Stimulated activated CD4-positive, alpha-beta T cell treated with anti-CD3 and anti-CD28 coated beads, Interleukin-4, amount 100 ng/mL, for 24 hours (primary cell): ENCODE results near the gene PANK4.
"Not testable (repeated sequence)": the region's sequence is repeated elsewhere in the genome, so short reads cannot be mapped to it uniquely, and the experiment has no call there.

ENCODE experiments used
- DNase-seq: peaks from one replicate; pipeline ENCODE4 v3.0.0-alpha.2; 2020

Gene PANK4

DNA sequence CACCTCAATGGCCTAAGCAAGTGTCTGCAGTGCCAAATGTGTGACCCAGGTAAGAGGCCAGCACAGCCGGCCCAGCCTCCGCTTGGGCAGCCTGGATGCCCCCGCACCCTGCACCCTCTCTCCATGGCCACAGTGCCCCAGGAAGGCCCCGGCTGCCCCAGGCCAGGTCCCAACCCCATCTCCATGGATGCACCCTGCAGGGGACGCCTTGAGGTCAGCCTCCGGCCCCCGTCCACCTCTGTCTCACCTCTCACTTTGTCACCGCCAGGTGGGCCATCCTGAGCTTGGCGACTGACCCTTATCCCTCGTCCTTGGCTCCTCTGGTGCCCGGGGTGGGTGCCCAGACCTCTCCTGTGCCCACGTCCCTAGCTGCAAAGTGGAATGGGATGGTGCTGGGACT lies 32.0 kb upstream of the PANK4 start:
- no peak for DNase-seq

- DNase-seq: no peak
Measured at GRCh38 chr1:2557482-2558400, 31.3 kb upstream of the PANK4 start.

- peak; percentile 31 for DNase-seq
Measured at GRCh38 chr1:2556678-2557481, 30.5 kb upstream of the PANK4 start.

DNA sequence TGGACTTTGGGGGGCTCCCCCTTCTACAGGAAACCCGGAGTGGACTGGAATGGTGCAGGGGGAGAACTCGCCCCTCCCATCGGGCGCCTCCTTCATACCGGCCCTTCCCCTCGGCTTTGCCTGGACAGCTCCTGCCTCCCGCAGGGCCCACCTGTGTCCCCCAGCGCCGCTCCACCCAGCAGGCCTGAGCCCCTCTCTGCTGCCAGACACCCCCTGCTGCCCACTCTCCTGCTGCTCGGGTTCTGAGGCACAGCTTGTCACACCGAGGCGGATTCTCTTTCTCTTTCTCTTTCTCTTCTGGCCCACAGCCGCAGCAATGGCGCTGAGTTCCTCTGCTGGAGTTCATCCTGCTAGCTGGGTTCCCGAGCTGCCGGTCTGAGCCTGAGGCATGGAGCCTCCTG lies 29.9 kb upstream of the PANK4 start, which contains the start of gene TNFRSF14:
Gene TNFRSF14, plus strand, starts transcription at position 95 of the 401 bp plus-strand sequence. Its CDS starts 294 bp downstream, at position 389.
- peak; percentile 78 for DNase-seq

- DNase-seq: peak; percentile 78
Measured at GRCh38 chr1:2555634-2556276, 29.4 kb upstream of the PANK4 start.

DNA sequence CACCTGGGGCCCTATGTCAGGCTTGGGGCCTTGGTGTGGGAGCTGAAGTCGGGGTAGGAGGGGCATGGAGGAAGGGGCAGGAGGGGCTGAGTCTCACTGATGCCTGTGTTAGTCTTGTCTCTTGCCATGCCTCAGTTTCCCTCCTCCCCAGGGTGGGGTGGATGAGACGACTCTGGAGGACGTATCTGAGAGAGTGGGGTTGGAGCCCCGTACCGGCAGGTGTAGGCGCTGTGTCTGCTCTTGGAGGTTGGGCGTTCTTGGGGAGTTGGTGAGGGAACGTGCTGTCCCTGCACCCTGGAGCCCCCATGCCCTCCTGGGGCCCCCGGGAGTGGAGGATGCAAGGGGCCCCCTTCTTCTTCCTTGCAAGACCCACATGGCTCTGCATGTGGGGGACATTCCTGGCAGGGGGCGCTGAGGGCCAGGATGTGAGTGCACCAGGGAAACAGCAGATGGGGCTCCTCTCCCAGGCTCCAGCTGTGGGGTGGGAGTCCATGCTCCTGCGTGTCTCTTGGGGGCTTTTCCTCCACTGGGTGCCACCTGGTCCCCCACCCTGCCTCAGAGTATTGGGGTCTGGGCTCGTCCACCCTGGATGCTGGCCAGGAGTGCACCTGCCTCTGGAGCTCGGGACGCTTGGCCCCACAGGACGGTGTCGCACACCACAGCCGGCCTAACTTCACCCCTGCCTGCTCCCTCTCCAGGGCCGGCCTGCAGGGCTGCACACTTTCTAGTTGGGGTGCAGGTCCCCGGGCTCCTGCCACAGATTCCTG lies 28.4 kb upstream of the PANK4 start:
- peak; percentile 52 for DNase-seq

GRCh38 chr1:2553871-2554620 lies 27.6 kb upstream of the PANK4 start:
- no peak for DNase-seq

GRCh38 chr1:2553076-2553475 lies 26.7 kb upstream of the PANK4 start:
- DNase-seq: not testable (repeated sequence)

DNA sequence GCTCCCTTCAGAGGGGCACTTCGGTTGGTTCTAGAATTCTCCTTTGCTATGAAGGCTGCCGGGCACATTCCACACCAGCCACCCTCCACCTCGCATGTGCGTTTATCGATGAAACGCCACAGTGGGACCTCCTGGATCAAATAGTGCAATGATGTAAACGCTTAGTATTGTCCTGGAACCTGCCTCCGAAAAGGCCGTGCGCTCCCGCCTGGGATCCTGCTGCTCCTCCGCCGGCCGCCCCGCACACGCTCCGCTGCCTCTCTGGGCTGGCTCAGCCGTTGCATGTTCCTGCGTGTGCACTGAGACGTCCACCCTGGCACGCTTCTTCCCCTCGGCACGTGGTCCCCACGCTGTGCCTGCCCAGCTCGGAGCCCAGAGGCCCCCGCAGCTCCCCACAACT lies 25.8 kb upstream of the PANK4 start:
- no peak for DNase-seq

DNA sequence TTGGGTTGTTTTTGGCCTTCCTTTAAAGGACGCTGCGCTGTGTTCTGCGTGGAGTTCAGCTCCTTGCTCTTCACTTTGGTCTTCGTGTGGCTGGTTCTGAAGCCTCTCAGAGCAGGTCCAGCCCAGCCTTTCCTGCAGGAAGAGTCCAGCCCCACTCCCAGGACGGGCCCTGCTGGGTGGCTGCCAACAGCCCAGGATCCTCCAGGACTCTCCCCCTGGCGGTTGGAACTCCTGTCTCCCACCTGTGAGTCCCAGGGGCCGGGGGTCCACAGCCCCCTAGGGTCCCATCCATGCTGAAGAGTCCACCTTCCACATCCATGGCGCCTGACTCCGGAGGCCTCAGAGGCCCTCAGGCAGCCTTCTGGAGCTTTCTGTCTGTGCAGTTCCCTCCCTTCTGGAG lies 25.1 kb upstream of the PANK4 start:
- not testable (repeated sequence) for DNase-seq

DNA sequence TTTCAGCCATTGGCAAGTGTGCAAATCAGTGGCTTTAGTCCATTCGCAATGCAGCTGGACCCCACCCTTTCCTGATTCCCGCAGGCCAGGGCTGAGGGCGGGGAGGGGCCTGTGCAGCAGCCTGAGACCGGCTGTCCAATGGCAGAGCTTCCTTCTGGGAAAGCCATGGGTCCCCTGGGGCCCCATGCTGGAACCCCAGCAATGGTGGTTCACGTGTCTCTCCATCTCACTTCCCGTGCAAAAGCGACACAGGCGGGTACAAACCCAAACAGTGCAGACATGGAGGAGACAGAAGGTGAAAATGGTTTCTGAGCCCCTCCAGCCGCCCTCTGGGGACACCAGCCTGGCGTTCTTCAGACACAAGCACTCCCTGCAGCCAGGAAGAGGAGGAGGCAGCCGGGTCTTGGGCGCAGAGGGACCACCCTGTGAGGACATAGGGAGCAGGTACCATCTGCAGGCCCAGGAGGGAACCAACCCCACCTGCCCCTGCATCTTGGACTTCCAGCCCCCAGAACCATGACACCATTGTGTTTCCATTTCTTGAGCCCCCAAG lies 24.0 kb upstream of the PANK4 start:
- DNase-seq: not testable (repeated sequence)

DNA sequence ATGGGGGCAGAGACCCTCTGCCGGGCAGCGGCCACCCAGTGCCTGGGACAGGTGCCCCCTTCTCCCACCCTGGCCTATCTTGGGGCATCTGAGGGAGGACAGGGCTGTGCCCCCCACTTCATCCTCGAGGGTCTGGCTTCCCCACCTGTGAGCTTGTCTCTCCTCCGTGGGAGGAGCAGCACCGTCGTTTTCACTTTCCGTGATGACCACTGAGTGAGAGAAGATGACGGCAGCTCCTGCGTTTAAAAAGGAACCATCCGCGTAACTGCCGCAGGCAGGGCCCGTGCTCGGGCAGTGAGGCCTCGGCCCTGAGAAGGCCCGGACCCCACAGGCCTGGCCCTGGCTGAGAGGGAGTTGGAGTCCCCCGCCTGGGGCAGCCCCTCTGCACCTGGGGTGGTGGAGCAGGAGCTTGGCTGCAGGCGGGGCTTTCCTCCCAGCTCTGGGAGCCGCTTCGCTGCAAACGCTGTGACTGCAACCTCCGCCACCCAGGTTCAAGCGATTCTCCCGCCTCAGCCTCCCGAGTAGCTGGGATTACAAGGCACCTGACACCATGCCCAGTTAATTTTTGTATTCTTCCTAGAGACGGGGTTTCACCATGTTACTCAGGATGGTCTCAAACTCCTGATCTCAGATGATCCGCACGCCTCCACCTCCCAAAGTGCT lies 23.1 kb upstream of the PANK4 start:
- not testable (repeated sequence) for DNase-seq

- peak; percentile 85 for DNase-seq
Measured at GRCh38 chr1:2548068-2548589, 21.7 kb upstream of the PANK4 start.

DNA sequence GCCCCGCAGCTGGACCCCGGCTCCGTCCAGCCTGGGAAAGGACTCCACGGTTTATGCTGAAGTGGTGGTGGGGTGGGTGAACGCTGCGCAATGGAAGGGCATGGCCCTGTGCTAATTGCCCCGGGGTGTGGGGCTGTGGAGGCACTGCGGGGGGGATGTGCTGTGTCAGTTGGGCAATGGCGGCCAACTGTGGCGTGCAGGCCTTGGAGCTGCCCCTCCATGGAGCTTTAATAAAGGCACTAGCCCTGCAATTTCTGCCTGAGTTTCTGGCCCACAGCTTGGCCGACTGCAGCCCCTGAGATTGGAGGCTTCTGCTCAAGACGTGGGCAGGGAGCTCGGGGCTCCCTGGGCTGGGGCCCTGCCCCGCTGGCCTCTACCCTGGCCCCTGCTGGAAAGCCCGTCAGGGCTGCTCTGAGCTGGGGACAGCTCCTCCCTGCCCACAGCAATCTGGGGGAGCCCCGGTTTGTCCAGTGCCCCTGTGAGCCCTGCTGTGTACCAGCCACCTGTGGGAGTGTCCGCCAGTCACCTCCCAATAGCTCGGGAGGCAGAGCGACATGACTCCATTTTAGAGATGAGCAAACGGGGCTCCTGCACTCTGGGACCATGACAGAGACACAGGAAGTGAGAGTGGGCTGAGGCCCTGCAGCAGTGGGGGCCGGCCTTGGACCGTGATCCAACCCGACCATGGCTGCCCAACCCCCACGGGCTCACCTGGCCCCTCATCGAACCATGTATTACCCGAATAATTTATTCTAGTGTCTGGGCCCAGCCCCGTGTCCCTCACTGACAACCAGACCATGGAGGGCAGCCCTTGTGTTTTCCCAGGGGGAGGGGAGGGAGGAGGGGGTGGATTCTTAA lies 21.0 kb upstream of the PANK4 start:
- peak; percentile 60 for DNase-seq

DNA sequence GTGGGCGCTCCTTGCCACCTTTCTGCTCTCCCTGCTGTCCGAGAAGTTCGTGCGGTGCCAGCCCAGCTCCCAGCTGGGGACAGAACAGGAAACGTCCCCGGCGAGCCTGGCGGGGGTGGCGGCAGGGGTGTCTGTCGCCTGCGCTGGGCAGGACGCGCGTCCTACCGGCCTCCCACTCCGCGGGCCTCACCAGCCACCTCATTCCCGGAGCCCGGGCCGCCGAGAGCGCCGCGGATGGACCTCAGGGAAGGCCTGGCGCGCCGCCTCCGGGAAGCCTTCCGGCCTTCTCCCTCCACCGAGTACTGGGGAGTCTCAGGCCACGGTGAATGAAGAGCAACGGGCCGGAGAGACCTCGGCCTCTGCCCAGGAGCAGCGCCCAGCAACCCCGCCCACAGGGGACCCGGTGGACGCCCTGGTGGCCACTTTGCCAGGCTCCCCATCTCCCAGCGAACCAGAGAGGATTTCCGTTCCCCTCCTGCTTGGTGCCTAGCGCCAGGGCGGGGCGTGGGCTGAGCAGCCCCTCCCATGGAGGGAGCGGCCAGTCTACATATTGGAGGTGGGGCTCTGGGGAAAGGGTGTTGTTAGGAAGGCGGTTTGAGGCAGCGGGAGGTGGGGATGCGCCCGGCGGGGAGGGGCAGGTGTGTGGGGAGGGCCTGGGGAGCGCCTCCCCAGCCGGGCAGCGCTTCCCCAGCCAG lies 20.3 kb upstream of the PANK4 start:
- DNase-seq: peak; percentile 78

DNA sequence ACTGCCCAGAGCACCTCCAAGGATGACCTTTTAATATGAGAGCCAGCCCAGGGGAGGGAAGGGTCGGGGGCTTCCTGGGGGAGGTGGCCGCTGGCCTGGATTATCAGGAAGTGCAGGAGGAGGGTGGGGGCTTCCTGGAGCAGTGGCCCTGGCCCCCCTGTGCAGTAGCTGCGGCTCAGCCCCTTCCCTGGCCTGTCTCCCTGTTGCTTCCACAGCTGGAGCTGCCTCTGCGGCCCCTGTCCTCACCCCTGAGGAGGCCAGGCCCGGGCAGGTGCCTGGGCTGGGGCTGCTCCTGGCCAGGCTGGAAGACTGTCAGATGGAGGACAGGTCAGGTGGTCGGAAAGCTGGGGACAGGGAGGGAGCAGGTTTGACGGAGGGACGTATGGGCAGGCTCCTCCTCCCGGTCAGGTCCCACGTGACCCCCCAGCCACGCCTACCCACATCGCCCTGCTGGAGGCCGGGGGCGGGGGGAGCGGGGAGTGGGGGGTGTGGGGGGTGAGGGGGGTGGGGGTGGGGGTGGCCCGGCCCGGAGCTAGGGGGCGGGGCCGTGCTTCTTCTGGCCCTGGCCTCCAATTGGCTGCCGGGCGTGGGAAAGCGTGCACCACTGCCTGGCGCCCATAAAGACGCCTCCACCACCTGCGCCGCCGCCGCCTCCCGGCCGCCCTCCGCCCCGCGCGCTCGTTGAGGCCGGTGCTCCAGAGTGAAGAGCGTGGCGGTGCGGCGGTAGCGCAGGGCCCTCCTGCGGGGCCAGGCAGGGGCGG lies 19.5 kb upstream of the PANK4 start:
- DNase-seq: peak; percentile 82

DNA sequence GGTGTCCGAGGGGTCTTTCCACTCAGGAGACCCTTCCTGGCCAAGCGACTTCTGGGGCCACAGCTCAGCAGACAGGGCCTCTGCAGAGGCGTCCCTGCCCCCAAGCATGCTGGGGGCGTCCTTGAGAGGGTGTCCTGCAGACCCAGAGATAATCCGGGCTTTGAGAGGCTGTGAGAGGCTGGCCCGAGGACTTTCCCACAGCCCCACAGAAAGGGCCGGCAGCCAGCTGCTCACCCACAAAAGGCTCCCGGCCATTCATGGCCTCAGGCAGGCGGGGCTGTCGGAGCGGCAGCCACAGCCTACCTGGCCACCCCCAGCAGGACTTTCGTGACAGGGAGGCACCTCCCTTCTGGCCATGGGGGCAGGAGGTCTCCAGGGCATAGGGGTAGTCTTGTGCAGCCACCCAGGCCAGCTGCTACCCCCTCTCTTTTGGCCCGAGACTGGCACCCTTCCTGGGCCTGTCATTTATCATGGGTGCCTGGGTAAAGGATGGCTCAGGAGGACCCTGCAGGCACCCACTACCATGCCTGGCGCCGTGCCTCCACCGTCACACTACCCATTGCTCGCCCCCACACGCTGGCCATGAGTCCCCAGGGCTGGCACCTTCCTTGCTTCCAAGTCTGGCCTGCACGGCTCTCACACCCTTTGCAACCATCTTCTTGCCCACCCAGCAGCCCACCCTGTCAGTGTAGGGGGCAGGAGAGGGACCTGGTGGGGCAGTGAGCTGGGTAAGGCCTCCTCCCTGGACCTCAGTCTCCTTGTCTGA lies 18.7 kb upstream of the PANK4 start:
- DNase-seq: no peak
